Suprapubic skin (tissue), 3 donors: ENCODE measurements around the gene BTN1A1.
"Not testable (repeated sequence)": the region's sequence is repeated elsewhere in the genome, so short reads cannot be mapped to it uniquely, and the experiment has no call there.

Experiments used
- CTCF ChIP-seq, 2 donors: fragments of 200-600 bp in 1 of 2; fragments of 450-650 bp in 1 of 2; sonication (generic) in 1 of 2; IDR thresholded peaks; one replicate each; pipeline ENCODE4 v1.5.1; 2016 to 2019; ENCODE audit warnings: antibody characterized with exemption in 2 of 2, mild to moderate bottlenecking in 1 of 2, moderate library complexity in 1 of 2
- POLR2AphosphoS5 ChIP-seq, 3 donors: sonication (generic); formaldehyde crosslinking; IDR thresholded peaks; one replicate each; pipeline ENCODE4 v1.6.1; 2017; ENCODE audit warnings: antibody characterized with exemption in 3 of 3

- TF ChIP-seq CTCF, POLR2AphosphoS5 (IDR thresholded peaks at IDR 0.05): not testable (repeated sequence)
These were observed 10.9 kb downstream of the BTN1A1 start for GRCh38 chr6:26511033-26511432.
